H9 (cell line): Measurements from ENCODE around the gene RALY. TPM values are rescaled to one million over a fixed set of nuclear protein-coding genes. Genes with fewer than 3 reads are reported as not detected.

Experiments used
- DNase-seq: peaks from one replicate; pipeline ENCODE4 v3.0.0-alpha.2; 2017
- H2AFZ ChIP-seq: one replicate; pipeline ENCODE4 v1.6.1; 2013; ENCODE audit warnings: mild to moderate bottlenecking, low read length, control low read depth, moderate library complexity
- H2AK5ac ChIP-seq: 2 replicates; pipeline ENCODE4 v1.6.1; 2013; ENCODE audit warnings: low read length, control low read depth, mixed read lengths; ENCODE audit not compliant: insufficient read length
- H2BK120ac ChIP-seq: one replicate; pipeline ENCODE4 v1.6.1; 2013; ENCODE audit warnings: low read depth, mild to moderate bottlenecking, low read length, control low read depth, inconsistent platforms; ENCODE audit not compliant: poor library complexity, severe bottlenecking
- H2BK12ac ChIP-seq: 2 replicates; pipeline ENCODE4 v1.6.1; 2013; ENCODE audit warnings: low read length, control low read depth, mixed read lengths, low read depth; ENCODE audit not compliant: insufficient read length
- H2BK15ac ChIP-seq: 2 replicates; pipeline ENCODE4 v1.6.1; 2013; ENCODE audit warnings: low read depth, low read length, control low read depth
- H2BK20ac ChIP-seq: one replicate; pipeline ENCODE4 v1.6.1; 2013; ENCODE audit warnings: low read depth, mild to moderate bottlenecking, low read length, control low read depth, inconsistent platforms; ENCODE audit not compliant: poor library complexity, severe bottlenecking
- H2BK5ac ChIP-seq: 2 replicates; pipeline ENCODE4 v1.6.1; 2013; ENCODE audit warnings: low read length, control low read depth, mixed read lengths; ENCODE audit not compliant: insufficient read length
- H3K14ac ChIP-seq: 2 replicates; pipeline ENCODE4 v1.6.1; 2013; ENCODE audit warnings: low read length, control low read depth; ENCODE audit not compliant: insufficient read depth
- H3K18ac ChIP-seq: 2 replicates; pipeline ENCODE4 v1.6.1; 2013; ENCODE audit warnings: low read depth, mild to moderate bottlenecking, mixed read lengths, low read length, control low read depth; ENCODE audit not compliant: insufficient read length
- H3K23ac ChIP-seq: 2 replicates; pipeline ENCODE4 v1.6.1; 2013; ENCODE audit warnings: low read length, control low read depth, mixed read lengths, low read depth; ENCODE audit not compliant: insufficient read length
- H3K23me2 ChIP-seq: 2 replicates; pipeline ENCODE4 v1.6.1; 2013; ENCODE audit warnings: low read depth, mild to moderate bottlenecking, mixed read lengths, low read length, control low read depth; ENCODE audit not compliant: insufficient read length, poor library complexity, severe bottlenecking
- H3K27ac ChIP-seq: 2 replicates; pipeline ENCODE4 v1.5.1; 2013; ENCODE audit warnings: low read length, control low read depth, mixed read lengths, low read depth; ENCODE audit not compliant: insufficient read length
- H3K27me3 ChIP-seq: 2 replicates; pipeline ENCODE4 v1.6.1; 2013; ENCODE audit warnings: low read length, control low read depth, inconsistent platforms; ENCODE audit not compliant: insufficient read depth
- H3K4ac ChIP-seq: 2 replicates; pipeline ENCODE4 v1.6.1; 2013; ENCODE audit warnings: low read depth, mild to moderate bottlenecking, control low read depth, inconsistent platforms, low read length, moderate library complexity
- H3K4me1 ChIP-seq: 2 replicates; pipeline ENCODE4 v1.6.1; 2013; ENCODE audit warnings: low read length, control low read depth, inconsistent platforms; ENCODE audit not compliant: insufficient read depth
- H3K4me2 ChIP-seq: 2 replicates; pipeline ENCODE4 v1.6.1; 2013; ENCODE audit warnings: low read length, control low read depth, mixed read lengths; ENCODE audit not compliant: insufficient read length, insufficient read depth
- H3K56ac ChIP-seq: 2 replicates; pipeline ENCODE4 v1.6.1; 2013; ENCODE audit warnings: low read depth, mild to moderate bottlenecking, mixed read lengths, low read length, control low read depth; ENCODE audit not compliant: insufficient read length
- H3K79me1 ChIP-seq: 2 replicates; pipeline ENCODE4 v1.6.1; 2013; ENCODE audit warnings: low read depth, mild to moderate bottlenecking, moderate library complexity, low read length, control low read depth, inconsistent platforms; ENCODE audit not compliant: insufficient read depth, poor library complexity, severe bottlenecking
- H3K79me2 ChIP-seq: 2 replicates; pipeline ENCODE4 v1.6.1; 2013; ENCODE audit warnings: low read length, control low read depth, inconsistent platforms; ENCODE audit not compliant: insufficient read depth
- H3K9ac ChIP-seq: 2 replicates; pipeline ENCODE4 v1.6.1; 2013; ENCODE audit warnings: low read length, control low read depth, mixed read lengths; ENCODE audit not compliant: insufficient read length; ENCODE audit errors: extremely low read depth
- H3K9me3 ChIP-seq: one replicate; pipeline ENCODE4 v1.6.1; 2013; ENCODE audit warnings: low read depth, low read length, inconsistent platforms; ENCODE audit not compliant: control insufficient read depth
- H3T11ph ChIP-seq: one replicate; pipeline ENCODE4 v1.6.1; 2013; ENCODE audit warnings: mild to moderate bottlenecking, low read length, control low read depth, inconsistent platforms
- H4K20me1 ChIP-seq: one replicate; pipeline ENCODE4 v1.6.1; 2013; ENCODE audit not compliant: control insufficient read depth, insufficient read length, insufficient read depth
- H4K5ac ChIP-seq: 2 replicates; pipeline ENCODE4 v1.6.1; 2013; ENCODE audit warnings: low read depth, mild to moderate bottlenecking, mixed read lengths, low read length, control low read depth; ENCODE audit not compliant: insufficient read length
- H4K8ac ChIP-seq: replicated peaks from 2 replicates; pipeline ENCODE4 v1.6.1; 2013; ENCODE audit warnings: low read length, control low read depth, mixed read lengths, low read depth; ENCODE audit not compliant: insufficient read length
- H4K91ac ChIP-seq: 2 replicates; pipeline ENCODE4 v1.6.1; 2013; ENCODE audit warnings: low read depth, mild to moderate bottlenecking, moderate library complexity, mixed read lengths, low read length, control low read depth; ENCODE audit not compliant: insufficient read length
- H3K27ac Mint-ChIP-seq, 3 experiments: 2 replicates in 2 of 3; 3 replicates in 1 of 3; pipeline ENCODE4 v1.8.0; 2020 to 2021; ENCODE audit warnings: mixed read lengths in 3 of 3, mild to moderate bottlenecking in 1 of 3, moderate library complexity in 1 of 3
- H3K27me3 Mint-ChIP-seq: 2 replicates; pipeline ENCODE4 v1.8.0; 2021; ENCODE audit warnings: low read depth, mild to moderate bottlenecking, moderate library complexity, mixed read lengths
- H3K36me3 Mint-ChIP-seq, 3 experiments: 2 replicates in 2 of 3; 3 replicates in 1 of 3; pipeline ENCODE4 v1.8.0; 2020 to 2021; ENCODE audit warnings: low read depth in 3 of 3, mixed read lengths in 3 of 3; ENCODE audit not compliant: insufficient read depth in 1 of 3
- H3K4me1 Mint-ChIP-seq, 2 experiments: 2 replicates each; pipeline ENCODE4 v1.8.0; 2020; ENCODE audit warnings: mixed read lengths in 2 of 2
- H3K4me3 Mint-ChIP-seq, 2 experiments: 2 replicates in 1 of 2; 3 replicates in 1 of 2; pipeline ENCODE4 v1.8.0; 2020 to 2021; ENCODE audit warnings: mild to moderate bottlenecking in 2 of 2, mixed read lengths in 2 of 2, moderate library complexity in 1 of 2
- H3K9me3 Mint-ChIP-seq, 2 experiments: 2 replicates in 1 of 2; 3 replicates in 1 of 2; pipeline ENCODE4 v1.8.0; 2020; ENCODE audit warnings: mild to moderate bottlenecking in 2 of 2, mixed read lengths in 2 of 2, moderate library complexity in 1 of 2
- WGBS: extraction: QIAGEN DNeasy Blood & Tissue Kit; methylation state at CpG from one replicate; pipeline ENCODE4 v1.1.7; 2013; ENCODE audit warnings: missing lambda C conversion rate, low lambda C conversion rate, mixed read lengths; ENCODE audit not compliant: insufficient read length; ENCODE audit errors: extremely low coverage; 5-methylcytosine and 5-hydroxymethylcytosine counted together
- total RNA-seq: library from RNA; stranded (reverse); gene quantifications from 2 replicates; pipeline ENCODE4 v1.2.1, GENCODE V29; 2021
- TF ChIP-seq, protein P1 (sequence below): fragments of 200-600 bp; sonication (generic); conservative IDR thresholded peaks from 3 replicates; pipeline ENCODE4 v1.8.0; 2021; ENCODE audit warnings: antibody characterized with exemption, mild to moderate bottlenecking

RALY gene
- total RNA-seq, 1 experiment from 2014 or later = 199 TPM

DNA sequence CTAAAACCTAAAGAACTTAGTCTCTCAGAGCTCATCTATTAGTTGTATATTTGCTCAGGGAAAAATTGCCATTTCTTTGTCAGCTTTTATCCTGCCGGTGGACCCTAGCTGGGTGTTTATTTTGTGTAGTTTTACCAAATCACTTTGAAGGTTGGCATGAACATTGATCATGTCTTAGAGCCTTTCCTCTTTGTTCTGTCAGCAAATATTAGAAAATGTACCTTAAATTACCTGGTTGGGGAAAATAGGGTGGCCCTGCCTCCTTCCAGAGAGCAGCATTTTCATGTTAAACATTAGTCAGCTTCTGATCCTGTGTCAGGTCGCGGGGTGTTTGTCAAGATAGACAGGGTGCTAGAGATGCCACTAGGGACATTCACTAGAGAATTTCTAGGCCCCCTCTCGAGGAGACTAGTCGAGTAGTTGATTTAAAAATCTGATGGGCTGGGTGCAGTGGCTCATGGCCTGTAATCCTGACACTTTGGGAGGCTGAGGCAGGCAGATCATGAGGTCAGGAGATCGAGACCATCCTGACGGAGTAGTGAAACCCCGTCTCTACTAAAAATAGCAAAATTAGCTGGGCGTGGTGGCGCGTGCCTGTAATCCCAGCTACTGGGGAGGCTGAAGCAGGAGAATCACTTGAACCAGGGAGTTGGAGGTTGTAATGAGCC lies 11.2 kb downstream of the RALY start:
- Histone ChIP-seq H2AK5ac (no peak overlapping the region), H3K4me2 (no peak overlapping the region), H3K18ac (no peak overlapping the region), H3K9me3 (no peaks in the 10 kb centered on the region), H3K23ac (no peak overlapping the region), H2BK20ac (no peak overlapping the region), H2AFZ (no peak overlapping the region), H2BK12ac (no peak overlapping the region), H3K27ac (no peak overlapping the region), H3T11ph (no peak overlapping the region), H4K20me1 (no peaks in the 10 kb centered on the region), H2BK15ac (no peak overlapping the region), H3K23me2 (no peaks in the 10 kb centered on the region), H2BK120ac (no peak overlapping the region), H3K79me1 (no peaks in the 10 kb centered on the region), H4K91ac (no peak overlapping the region), H3K27me3 (no peaks in the 10 kb centered on the region), H3K56ac (no peak overlapping the region), H4K5ac (no peak overlapping the region), H3K4me1 (peaks cover 2% of the 10 kb centered on the region), H4K8ac (no peak overlapping the region), H3K4ac (no peak overlapping the region), H3K9ac (no peak overlapping the region), H3K79me2 (peaks cover 28% of the 10 kb centered on the region; the same call in 1 of the 2 replicates), H3K14ac (no peak overlapping the region), H2BK5ac (no peak overlapping the region)
- Mint-ChIP-seq H3K27ac (peak overlapping the region in 2 of 3 experiments; percentile 31 to 39; a peak in 5 of 7 replicates), H3K4me3 (no peak overlapping the region), H3K9me3 (no peaks in the 10 kb centered on the region), H3K27me3 (no peaks in the 10 kb centered on the region), H3K36me3 (peaks cover 1 to 12% (median 8%) of the 10 kb centered on the region in 3 experiments; a peak in 4 of 7 replicates), H3K4me1 (peaks cover 58 to 60% of the 10 kb centered on the region in 2 experiments)
- WGBS = no CpG with 5 or more reads among the region's 11 CpGs
- TF ChIP-seq, protein P1, sequence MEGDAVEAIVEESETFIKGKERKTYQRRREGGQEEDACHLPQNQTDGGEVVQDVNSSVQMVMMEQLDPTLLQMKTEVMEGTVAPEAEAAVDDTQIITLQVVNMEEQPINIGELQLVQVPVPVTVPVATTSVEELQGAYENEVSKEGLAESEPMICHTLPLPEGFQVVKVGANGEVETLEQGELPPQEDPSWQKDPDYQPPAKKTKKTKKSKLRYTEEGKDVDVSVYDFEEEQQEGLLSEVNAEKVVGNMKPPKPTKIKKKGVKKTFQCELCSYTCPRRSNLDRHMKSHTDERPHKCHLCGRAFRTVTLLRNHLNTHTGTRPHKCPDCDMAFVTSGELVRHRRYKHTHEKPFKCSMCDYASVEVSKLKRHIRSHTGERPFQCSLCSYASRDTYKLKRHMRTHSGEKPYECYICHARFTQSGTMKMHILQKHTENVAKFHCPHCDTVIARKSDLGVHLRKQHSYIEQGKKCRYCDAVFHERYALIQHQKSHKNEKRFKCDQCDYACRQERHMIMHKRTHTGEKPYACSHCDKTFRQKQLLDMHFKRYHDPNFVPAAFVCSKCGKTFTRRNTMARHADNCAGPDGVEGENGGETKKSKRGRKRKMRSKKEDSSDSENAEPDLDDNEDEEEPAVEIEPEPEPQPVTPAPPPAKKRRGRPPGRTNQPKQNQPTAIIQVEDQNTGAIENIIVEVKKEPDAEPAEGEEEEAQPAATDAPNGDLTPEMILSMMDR = no peak
- no peak for DNase-seq
